ENCODE results near the gene GP1BB. TPM values are rescaled to one million over a fixed set of nuclear protein-coding genes. Genes with fewer than 3 reads are reported as not detected.

Gene GP1BB
- total RNA-seq, 2 donors from 2014 or later = 0.48 to 0.62 TPM

DNA sequence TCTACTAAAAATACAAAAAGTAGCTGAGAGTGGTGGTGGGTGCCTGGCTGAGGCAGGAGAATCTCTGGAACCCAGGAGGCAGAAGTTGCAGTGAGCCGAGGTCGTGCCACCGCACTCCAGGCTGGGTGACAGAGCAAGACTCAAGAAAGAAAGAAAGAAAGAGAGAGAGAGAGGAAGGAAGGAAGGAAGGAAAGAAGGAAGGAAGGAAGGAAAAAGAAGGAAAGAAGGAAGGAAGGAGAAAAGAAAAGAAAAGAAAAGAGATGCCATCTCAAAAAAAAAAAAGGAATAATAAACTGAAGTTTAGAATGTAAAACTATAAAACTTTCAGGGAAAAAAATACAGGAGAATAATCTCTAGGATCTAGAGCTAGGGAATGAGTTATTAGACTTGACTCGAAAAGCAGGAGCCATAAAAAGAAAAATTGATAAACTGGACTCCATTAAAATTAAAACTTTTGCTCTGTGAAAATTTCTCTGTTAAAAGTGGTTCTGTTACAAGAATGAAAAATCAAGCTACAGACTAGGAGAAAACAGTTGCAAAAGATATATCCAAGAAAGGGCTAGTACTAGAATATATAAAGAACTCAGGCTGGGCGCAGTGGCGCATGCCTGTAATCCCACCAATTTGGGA, 22.4 kb upstream of the GP1BB start:
- DNase-seq = peak; percentile 16
- no peaks in the 10 kb centered on the region for H3K27me3 ChIP-seq (ENCODE audit: control insufficient read depth, insufficient read depth, low read length, poor library complexity, severe bottlenecking)
- no peaks in the 10 kb centered on the region for H3K9me3 Mint-ChIP-seq
- H3K4me1 Mint-ChIP-seq = peaks cover 4% of the 10 kb centered on the region
- WGBS, 2 experiments (ENCODE audit: insufficient coverage in 1 of 2, insufficient read length in 1 of 2) = 92 to 94% methylated on average over 4 to 6 of the region's 6 CpGs
- no peak overlapping the region for H3K4me3 Mint-ChIP-seq
- H3K4me3 ChIP-seq (ENCODE audit: low read length) = no peak overlapping the region
- H3K36me3 Mint-ChIP-seq (ENCODE audit: low read depth) = no peaks in the 10 kb centered on the region
- H3K27ac Mint-ChIP-seq = no peak overlapping the region
- no peaks in the 10 kb centered on the region for H3K9me3 ChIP-seq (ENCODE audit: control insufficient read depth, low read length)
- TF ChIP-seq, protein P1, sequence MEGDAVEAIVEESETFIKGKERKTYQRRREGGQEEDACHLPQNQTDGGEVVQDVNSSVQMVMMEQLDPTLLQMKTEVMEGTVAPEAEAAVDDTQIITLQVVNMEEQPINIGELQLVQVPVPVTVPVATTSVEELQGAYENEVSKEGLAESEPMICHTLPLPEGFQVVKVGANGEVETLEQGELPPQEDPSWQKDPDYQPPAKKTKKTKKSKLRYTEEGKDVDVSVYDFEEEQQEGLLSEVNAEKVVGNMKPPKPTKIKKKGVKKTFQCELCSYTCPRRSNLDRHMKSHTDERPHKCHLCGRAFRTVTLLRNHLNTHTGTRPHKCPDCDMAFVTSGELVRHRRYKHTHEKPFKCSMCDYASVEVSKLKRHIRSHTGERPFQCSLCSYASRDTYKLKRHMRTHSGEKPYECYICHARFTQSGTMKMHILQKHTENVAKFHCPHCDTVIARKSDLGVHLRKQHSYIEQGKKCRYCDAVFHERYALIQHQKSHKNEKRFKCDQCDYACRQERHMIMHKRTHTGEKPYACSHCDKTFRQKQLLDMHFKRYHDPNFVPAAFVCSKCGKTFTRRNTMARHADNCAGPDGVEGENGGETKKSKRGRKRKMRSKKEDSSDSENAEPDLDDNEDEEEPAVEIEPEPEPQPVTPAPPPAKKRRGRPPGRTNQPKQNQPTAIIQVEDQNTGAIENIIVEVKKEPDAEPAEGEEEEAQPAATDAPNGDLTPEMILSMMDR (conservative IDR thresholded peaks at IDR 0.05) = no peak
- no peaks in the 10 kb centered on the region for H3K4me1 ChIP-seq (ENCODE audit: control insufficient read depth, insufficient read depth, low read length)
- no peak overlapping the region for H3K27ac ChIP-seq (ENCODE audit: low read depth, low read length)
- no peaks in the 10 kb centered on the region for H3K36me3 ChIP-seq (ENCODE audit: control insufficient read depth, insufficient read depth, low read length)
- no peak overlapping the region for H3K9ac ChIP-seq (ENCODE audit: extremely low read depth, low read length, poor library complexity, severe bottlenecking)
- peaks cover 4% of the 10 kb centered on the region for H3K27me3 Mint-ChIP-seq (ENCODE audit: insufficient read depth)

DNA sequence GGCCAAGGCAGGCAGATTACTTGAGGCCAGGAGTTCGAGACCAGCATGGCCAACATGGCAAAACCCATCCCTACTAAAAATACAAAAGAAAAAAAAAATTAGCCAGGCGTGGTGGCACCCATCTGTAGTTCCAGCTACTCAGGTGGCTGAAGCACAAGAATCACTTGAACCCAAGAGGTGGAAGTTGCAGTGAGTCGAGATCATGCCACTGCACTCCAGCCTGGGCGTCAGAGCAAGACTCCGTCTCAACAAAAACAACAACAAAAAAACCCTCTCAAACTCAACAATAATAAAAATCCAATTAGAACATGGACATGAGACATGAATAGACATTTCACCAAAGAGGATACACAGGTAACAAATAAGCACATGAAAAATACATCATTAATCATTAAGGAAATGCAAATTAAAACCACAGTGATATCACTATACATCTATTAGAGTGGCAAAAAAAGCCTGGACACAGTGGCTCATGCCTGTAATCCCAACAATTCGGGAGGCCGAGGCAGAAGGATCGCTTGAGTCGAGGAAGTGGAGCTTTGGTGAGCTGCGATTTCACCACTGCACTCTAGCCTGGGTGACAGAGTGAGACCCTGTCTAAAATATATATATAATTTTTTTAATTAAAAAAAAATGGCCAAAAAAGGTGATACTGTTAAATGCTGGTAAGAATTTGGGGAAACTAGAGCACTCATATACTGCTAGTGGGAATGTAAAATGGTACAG, 21.8 kb upstream of the GP1BB start:
- H3K9ac ChIP-seq (ENCODE audit: extremely low read depth, low read length, poor library complexity, severe bottlenecking) = no peak overlapping the region
- Mint-ChIP-seq H3K9me3 (no peaks in the 10 kb centered on the region), H3K4me3 (no peak overlapping the region), H3K4me1 (peaks cover 4% of the 10 kb centered on the region), H3K36me3 (ENCODE audit: low read depth) (no peaks in the 10 kb centered on the region), H3K27ac (no peak overlapping the region), H3K27me3 (ENCODE audit: insufficient read depth) (peaks cover 4% of the 10 kb centered on the region)
- WGBS, 2 experiments (ENCODE audit: insufficient coverage in 1 of 2, insufficient read length in 1 of 2) = 83 to 96% methylated on average over 4 to 10 of the region's 10 CpGs
- TF ChIP-seq, protein P1 (conservative IDR thresholded peaks at IDR 0.05) = no peak
- no peaks in the 10 kb centered on the region for H3K4me1 ChIP-seq (ENCODE audit: control insufficient read depth, insufficient read depth, low read length)
- H3K4me3 ChIP-seq (ENCODE audit: low read length) = no peak overlapping the region
- no peaks in the 10 kb centered on the region for H3K36me3 ChIP-seq (ENCODE audit: control insufficient read depth, insufficient read depth, low read length)
- H3K27me3 ChIP-seq (ENCODE audit: control insufficient read depth, insufficient read depth, low read length, poor library complexity, severe bottlenecking) = no peaks in the 10 kb centered on the region
- DNase-seq = peak; percentile 18
- H3K9me3 ChIP-seq (ENCODE audit: control insufficient read depth, low read length) = no peaks in the 10 kb centered on the region
- no peak overlapping the region for H3K27ac ChIP-seq (ENCODE audit: low read depth, low read length)

DNA sequence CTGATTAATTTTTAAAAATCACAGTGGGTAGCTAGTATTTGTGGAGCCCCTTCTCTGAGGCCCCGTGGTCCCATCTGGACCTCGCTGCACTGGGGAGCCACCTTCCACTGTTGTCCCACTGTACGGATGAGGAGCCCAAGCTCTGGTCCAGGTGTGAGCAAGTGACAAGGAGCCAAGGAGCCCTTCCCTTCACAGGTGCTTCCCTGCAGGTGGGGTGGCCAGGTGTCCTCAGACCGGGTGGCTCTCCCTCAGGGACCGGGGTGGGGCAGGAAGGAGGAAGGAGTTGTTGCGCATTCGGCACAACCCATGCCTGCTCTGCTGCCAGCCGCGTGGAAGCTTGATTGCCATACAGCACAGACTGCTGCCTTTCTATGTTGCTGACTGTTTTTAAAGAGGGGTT, 19.5 kb upstream of the GP1BB start:
- Histone ChIP-seq H3K36me3 (ENCODE audit: control insufficient read depth, insufficient read depth, low read length) (no peaks in the 10 kb centered on the region), H3K27me3 (ENCODE audit: control insufficient read depth, insufficient read depth, low read length, poor library complexity, severe bottlenecking) (no peaks in the 10 kb centered on the region), H3K9me3 (ENCODE audit: control insufficient read depth, low read length) (no peaks in the 10 kb centered on the region), H3K9ac (ENCODE audit: extremely low read depth, low read length, poor library complexity, severe bottlenecking) (no peak overlapping the region), H3K27ac (ENCODE audit: low read depth, low read length) (no peak overlapping the region), H3K4me3 (ENCODE audit: low read length) (no peak overlapping the region), H3K4me1 (ENCODE audit: control insufficient read depth, insufficient read depth, low read length) (no peaks in the 10 kb centered on the region)
- H3K36me3 Mint-ChIP-seq (ENCODE audit: low read depth) = no peaks in the 10 kb centered on the region
- H3K4me1 Mint-ChIP-seq = peaks cover 4% of the 10 kb centered on the region
- no peak overlapping the region for H3K4me3 Mint-ChIP-seq
- H3K27ac Mint-ChIP-seq = no peak overlapping the region
- TF ChIP-seq, protein P1 (conservative IDR thresholded peaks at IDR 0.05) = no peak
- peak; percentile 40 for DNase-seq
- peaks cover 6% of the 10 kb centered on the region for H3K27me3 Mint-ChIP-seq (ENCODE audit: insufficient read depth)
- H3K9me3 Mint-ChIP-seq = no peaks in the 10 kb centered on the region
- WGBS, 2 experiments (ENCODE audit: insufficient coverage in 1 of 2, insufficient read length in 1 of 2) = 89 to 94% methylated on average over 8 to 9 of the region's 9 CpGs
